ENCODE measurements around the gene ELFN1.

DNA sequence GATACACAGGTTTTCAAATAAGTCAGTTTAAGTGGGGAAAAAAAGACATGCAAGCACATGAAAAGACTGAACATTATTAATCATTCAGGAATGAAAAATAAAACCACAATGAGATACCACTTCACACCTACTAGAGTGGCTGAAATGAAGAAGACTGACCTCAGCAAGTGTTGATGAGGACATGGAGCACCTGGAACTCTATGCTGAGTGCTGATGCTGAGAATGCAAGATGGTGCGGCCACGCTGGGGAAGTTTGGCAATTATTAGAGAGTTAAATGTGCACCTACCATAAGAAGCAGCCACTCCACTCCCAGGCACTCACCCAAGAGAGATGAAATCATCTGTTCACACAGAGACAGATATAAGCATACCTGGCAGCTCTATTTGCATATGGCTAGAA, 32.9 kb upstream of the ELFN1 start:
- TF ChIP-seq, protein P1, sequence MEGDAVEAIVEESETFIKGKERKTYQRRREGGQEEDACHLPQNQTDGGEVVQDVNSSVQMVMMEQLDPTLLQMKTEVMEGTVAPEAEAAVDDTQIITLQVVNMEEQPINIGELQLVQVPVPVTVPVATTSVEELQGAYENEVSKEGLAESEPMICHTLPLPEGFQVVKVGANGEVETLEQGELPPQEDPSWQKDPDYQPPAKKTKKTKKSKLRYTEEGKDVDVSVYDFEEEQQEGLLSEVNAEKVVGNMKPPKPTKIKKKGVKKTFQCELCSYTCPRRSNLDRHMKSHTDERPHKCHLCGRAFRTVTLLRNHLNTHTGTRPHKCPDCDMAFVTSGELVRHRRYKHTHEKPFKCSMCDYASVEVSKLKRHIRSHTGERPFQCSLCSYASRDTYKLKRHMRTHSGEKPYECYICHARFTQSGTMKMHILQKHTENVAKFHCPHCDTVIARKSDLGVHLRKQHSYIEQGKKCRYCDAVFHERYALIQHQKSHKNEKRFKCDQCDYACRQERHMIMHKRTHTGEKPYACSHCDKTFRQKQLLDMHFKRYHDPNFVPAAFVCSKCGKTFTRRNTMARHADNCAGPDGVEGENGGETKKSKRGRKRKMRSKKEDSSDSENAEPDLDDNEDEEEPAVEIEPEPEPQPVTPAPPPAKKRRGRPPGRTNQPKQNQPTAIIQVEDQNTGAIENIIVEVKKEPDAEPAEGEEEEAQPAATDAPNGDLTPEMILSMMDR (IDR thresholded peaks at IDR 0.05 in 2 of 3, conservative IDR thresholded peaks at IDR 0.05 in 1 of 3; ENCODE audit: control insufficient read depth in 2 of 3, extremely low read depth in 1 of 3, insufficient read depth in 1 of 3, low read depth in 3 of 3, low read length in 3 of 3): no peak
- TF ChIP-seq KDM1A (IDR thresholded peaks at IDR 0.05; ENCODE audit: borderline replicate concordance): no peak
- TF ChIP-seq ZBTB11 (CRISPR knock-in tag; IDR thresholded peaks at IDR 0.05): no peak
- TF ChIP-seq LARP7 (IDR thresholded peaks at IDR 0.05): no peak

Measured in GM12878 (cell line).